CD1c-positive myeloid dendritic cell (primary cell): ENCODE results near the gene OSM.

Experiments used
- DNase-seq: peaks from one replicate; pipeline ENCODE4 v3.0.0-alpha.2; 2016; ENCODE audit errors: extremely low spot score

Gene OSM

DNA sequence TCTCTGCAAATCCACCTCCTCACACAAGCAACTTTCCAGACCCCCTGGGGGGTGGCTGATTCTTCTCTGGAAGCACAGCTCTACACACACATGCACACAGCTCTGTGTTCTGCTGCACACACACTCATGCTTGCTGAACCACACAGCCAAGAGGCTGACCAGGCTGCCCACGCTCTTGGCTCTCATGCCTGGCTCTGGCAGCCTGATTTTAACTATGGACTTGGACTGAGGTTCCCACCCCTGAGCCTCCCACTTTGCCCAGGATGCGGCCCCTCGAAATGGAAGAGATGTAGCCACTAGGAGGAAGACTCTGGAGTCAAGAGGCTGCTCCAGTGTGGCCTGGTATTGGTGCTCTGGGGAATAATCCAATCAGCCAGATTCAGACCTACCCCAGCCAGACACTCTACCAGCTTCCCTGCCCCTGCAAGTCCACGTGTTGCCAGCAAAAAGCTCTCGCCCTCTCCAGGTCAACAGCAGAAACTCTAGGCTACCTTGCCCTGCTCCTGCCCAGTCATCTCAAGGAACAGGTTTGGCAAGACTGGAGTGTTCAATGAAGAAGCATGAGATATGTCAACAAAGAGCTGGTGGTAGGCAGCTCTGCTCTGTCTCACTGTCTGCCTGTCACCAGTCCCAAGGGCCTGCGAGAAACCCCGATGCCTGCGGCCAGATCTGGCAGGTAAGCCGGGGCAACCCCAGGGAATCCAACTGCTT lies 31.5 kb upstream of the OSM start:
- no peak for DNase-seq

DNA sequence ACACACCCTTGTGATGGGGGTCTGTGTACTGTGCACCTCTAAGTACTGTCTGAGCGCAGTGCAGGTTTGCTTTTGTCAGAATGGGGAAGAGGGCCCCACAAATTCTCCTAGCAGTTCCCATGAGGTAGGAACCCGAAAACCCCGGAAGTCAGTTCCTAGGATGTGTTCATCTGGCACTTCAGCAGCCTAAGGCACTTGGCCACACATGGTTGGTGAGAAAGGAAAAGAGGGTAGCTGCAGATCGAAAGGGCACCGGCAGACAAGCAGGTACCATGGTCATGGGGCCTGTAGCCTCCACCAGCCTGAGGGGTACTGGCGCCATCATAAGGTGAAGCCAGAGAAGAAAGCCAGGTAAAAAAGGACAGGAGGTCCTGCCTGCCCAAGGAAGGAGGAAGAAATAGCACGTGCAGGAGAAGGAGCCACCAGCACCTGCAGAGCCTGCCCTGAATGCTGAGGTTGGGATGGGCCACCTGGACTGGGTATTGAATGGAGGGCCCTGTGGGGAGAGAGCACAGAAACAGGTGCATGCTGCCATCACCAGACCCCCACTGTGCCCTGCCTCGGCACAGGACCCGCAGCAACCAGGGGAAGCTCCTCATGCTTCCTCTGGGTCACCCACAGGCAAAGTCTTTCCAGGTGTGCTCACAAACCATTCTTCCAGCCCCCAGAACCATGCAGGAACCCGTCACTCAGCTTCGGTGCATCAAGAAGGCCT lies 30.8 kb upstream of the OSM start:
- no peak for DNase-seq

- no peak for DNase-seq
Measured at GRCh38 chr22:30296833-30297232, 30.2 kb upstream of the OSM start.

GRCh38 chr22:30296324-30296723 lies 29.7 kb upstream of the OSM start:
- no peak for DNase-seq

DNA sequence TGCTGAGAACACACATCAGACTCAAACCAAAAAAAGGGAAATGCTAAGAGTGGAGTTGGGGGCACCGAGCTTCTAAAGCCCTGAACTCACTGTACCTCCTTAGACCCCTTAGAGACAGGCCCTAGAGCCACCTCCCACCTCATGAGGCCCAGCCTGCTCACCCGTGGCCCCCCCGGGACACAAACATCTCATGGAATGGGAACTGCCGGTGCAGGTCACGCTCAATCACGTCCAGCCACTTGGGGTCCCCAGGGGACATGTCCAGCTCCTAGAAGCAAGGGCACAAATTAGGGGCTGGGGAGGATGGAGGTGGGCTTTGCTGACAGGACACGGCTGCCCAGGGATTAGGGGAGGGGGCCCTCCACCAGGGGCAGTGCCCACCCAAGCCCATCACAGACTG lies 28.9 kb upstream of the OSM start:
- DNase-seq = no peak

DNA sequence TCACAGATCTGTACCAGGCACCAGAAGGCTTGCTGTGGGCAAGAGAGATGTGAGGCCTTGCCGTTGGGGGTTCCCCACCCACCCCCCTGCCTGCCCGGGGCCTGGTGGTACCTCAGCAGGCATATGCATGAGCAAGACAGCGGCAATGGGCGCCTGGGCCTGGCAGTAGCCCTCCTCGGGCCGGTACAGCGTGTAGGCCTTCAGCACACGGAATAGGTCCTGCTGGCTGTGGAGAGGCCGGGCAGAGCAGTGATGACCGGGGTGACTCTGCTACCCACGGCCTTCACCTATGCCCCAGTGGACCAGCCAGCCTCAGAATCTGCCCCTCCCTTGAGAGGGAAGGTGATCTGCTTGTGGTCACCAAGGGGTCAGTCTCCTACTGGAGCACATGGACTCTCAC lies 28.2 kb upstream of the OSM start:
- no peak for DNase-seq

- no peak for DNase-seq
Measured at GRCh38 chr22:30294066-30294465, 27.4 kb upstream of the OSM start.

DNA sequence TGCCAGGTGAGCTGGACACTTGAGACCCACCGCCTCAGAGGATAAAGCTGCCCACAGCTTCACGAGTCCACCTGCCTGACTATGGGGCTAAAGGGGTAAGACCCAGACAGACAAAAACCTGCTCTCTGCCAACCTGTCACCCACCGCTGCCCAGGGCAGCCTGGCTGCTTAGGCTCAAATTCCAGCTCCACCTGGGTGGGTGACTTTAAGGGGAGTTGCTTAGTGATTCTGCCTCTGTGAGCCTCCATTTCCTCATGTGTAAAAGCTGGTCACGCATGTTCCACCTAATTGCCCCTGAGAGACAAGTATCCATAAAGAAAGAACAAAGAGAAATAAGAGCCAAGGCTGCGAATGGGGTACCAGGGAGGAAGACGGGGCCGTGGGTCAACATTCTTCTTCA lies 26.4 kb upstream of the OSM start:
- no peak for DNase-seq

DNA sequence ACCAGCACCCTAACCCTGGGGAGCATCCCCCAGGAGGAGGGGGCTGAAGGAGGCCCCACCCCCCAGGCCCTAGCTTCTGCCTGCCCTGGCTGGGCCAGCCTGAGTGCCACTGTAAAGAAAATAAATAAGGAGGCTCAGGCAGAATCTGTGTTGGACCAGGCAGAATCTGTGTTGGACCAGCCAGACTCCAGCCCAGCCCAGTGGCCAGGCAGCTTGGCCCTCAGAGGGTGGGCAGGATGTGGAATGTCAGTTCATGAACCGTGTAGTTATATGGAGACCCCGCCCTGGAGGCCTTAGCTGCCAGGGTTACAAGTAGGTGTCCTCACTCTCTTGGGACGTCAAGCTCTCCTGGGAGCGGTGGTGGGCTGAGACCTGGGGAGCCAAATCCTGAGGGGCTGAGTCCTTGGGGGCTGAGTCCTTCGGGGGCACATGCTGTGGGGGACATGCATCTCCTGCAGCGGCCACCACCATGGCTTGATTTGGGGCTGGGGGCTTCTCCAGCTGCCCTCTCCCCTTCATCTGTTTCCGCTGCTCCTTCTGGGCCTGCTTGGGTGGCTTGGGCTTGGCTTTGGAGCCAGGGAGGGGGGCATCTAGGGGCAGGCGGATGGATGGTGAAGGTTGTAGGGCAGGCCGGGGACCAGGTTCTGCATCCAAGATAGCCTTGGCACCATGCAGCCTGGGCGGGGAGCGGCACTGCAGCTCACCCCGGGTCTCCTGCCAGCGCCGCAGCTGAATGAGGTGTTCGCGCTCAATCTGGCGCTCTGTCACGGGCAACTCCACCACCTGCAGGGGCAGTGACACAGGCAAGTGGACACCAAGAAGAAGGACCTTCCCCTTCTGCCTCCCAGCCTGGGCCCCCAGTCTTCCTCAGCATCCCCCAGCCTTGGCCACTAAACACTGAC lies 25.7 kb upstream of the OSM start:
- no peak for DNase-seq

DNA sequence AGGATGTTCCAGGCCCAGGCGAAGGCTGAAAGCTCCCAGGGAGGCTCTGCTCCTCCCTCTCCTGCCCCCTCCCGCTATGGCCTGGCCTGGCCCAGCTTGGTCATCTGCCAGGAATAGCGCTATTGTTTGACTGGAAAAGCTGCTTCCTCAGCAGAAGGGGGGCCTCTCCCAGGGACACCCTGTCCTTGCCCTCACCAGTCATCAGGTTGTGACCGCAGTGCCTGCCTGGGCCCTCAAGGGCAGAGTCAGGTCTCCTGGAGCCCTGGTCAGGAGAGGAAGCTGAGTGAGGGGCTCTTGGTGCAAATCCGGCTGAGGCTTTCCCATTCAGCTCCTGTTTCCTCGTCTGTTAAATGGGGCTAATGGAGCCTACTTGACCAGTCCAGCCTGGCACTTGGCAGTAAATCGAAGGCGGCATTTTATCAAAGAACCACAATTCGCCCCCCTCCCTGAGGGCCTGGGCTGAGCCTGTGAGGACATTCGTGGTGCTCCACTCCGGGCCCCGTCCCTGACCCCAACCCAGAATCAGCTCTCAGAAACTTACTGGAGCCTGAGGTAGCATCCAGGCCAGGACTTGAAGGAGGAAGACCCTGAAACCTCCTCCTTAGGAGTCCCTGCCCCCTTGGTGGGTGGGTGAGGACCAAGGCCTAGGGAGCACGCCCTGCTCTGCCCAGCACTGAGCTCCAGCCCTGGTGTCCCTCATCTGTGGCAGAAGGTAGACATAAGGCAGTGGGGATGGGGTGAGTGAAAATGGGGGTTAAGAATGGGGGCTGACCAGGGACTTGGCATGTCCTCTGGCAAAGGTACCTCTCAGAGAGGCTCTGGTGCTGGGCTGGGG lies 24.6 kb upstream of the OSM start:
- no peak for DNase-seq

GRCh38 chr22:30290342-30291057 lies 23.8 kb upstream of the OSM start:
- DNase-seq = no peak

DNA sequence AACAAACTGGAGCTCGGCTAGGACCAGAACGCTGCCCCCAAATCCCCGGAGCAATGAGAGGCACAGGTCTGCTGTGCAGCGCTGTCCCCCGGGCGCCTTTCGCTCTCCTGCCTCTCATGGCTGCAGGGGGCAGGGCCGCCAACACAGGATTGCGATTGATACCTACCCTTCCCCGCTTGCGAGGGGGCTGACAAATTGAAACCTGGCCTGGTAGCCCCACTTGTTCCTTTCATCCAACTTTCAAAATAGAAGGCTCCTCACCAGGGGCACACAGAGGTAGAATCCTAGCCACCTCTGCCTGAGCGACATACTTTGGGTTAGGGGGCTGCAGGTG lies 23.3 kb upstream of the OSM start:
- DNase-seq = no peak

GRCh38 chr22:30289141-30289979 lies 22.7 kb upstream of the OSM start, which contains the start of gene CASTOR1:
Gene CASTOR1 (minus strand): TSS chr22:30289505. CDS start chr22:30289497, 8 bp downstream.
- peak; percentile 95 for DNase-seq

DNA sequence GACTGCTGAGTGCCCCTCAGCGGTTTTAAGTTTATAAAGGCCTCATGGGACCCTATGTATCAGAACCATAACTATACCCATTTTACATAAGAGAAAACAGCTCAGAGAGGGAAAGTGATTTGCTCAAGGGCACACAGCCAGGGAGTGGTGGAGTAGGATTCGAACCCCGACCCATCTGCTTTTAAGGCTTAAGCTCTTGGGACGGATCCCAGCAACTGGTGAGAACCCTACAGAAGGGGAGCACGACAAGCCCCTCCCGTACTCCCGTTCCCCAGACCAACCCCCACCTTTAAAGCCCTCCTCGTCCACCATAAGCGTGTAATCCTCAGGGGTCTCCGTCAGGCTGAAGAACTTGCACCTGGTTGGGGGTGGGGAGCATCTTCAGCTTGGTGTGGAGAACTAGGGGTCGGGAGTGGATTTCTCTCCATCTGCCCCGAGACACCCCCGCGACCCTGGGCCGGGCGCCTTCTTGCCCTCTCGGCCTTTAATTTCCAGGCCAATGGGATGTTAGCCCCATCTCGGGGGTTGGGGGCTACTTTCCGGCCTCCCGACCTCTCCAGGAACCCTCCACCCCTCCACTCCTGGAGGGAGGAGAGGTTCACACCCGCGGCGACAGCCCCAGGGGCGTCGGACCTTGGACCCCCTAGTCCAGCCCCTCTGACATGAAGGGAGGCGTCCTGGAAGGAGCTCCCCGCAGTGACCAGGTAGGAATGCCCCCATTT lies 21.9 kb upstream of the OSM start:
- DNase-seq = no peak

DNA sequence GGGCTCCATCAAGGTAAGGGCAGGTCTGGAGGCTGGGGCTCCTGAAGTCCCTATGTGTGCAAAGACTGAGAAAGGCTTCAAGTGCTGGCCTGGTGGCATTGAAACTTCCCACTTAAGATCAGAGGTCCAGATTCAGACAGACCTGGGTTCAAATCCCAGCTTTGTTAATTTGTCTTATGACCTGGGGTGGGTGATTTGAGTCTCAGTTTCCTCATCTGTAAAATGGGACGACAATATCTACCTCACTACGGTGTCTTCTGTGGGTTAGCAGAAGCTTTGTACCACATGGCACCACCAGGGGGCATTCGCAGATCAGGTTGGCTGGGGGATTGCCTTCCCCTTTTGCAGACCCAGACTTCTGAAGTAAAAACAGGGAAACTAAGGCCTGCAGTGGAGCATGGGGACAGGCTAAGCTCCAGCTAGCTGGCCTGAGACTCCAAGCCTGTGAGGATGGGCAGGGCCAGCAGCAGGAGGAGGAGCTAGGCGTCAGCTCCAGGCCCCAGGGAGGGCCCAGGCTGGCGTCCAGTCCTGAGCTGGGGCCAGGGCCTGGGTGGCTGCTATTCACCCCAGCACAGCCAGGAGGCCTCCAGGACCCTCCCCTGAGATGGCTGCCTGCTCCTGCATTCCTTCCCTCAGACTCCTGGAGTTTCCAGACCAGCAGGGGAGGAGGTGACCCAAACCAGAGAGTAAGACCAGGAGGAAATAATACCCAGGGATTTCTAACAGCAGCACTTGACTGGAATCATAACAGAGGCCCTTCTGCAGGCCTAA lies 21.2 kb upstream of the OSM start:
- peak; percentile 89 for DNase-seq

GRCh38 chr22:30286813-30287647 lies 20.4 kb upstream of the OSM start:
- DNase-seq = peak; percentile 82

DNA sequence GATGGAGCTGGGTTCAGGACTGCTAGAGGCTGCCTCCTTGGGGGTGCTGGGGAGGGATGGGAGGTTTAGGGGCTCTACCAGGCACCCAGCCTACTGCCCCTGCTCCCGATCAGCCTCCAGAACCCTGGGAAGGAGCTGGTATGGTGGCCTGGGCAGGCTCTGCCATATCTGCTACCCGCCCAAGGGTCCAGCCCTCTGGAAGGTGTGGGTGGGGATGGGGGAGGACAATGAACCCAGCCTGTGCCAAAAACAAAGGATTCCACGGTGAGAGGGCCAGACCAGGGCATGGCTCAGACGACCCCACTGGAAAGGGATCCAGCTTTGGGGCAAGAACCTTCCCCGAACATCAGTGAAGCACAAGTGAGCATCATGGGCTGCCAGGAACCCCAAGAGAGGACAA lies 19.7 kb upstream of the OSM start:
- DNase-seq = no peak

- no peak for DNase-seq
Measured at GRCh38 chr22:30285846-30286200, 19.2 kb upstream of the OSM start.
